ENCODE results near the gene SPAG17.

SPAG17 gene

DNA sequence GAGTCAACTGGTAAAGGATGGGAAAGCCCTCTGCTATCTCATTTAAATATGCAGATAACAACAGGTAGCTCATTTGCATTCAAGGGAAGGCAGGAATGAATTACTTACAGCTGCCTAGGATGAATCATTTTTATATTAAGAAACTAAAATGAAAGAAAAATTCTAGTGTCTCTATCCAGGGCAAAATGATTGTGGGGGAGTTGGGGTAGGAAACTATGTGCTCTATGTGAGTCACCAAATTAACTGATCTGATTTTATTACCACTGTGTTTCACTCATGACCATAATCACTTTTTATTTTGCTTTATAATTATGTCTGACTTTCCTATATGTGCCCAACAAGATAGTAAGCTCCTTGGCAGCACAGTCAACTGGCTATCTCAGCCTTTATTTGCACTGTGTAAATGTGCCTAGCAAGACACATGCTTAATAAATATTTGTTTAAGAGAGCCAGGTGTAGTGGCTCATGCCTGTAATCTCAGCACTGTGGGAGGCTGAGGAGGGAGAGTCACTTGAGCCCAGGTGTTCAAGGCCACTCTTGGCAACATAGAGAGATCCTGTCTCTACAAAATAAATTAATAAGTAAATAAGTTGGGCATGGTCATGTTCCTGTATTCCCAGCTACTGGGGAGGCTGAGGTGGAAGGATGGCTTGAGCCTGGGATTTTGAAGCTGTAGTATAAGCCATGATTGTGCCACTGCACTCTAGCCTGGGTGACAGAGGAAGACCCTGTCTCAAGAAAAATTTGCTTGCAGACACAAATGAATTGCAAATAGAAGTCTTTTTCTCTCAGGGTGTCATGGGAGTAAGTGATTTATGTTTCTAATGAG, 84.1 kb downstream of the SPAG17 start:
- TF ChIP-seq TAF1 (IDR thresholded peaks at IDR 0.05; ENCODE audit: borderline replicate concordance, insufficient read depth, low read length) = no peak

DNA sequence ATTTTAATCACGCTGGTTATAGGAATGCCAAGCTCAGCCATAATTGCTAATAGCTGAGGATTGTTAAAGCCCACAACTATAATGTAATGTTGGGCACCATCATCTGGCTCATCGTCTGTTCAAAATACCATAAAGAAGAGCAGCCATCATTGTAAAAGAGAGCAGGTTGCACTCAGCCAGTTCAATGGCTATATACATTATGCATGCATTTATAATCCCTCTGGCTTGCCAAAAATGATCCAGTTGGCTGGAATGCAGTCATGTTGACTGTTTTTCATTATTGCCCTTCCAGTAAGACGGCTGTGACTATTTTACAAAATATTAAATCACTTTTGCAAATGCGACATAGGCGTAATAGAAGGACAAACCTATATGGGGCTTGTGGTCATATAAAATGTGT, 85.3 kb downstream of the SPAG17 start:
- TF ChIP-seq, protein P1, sequence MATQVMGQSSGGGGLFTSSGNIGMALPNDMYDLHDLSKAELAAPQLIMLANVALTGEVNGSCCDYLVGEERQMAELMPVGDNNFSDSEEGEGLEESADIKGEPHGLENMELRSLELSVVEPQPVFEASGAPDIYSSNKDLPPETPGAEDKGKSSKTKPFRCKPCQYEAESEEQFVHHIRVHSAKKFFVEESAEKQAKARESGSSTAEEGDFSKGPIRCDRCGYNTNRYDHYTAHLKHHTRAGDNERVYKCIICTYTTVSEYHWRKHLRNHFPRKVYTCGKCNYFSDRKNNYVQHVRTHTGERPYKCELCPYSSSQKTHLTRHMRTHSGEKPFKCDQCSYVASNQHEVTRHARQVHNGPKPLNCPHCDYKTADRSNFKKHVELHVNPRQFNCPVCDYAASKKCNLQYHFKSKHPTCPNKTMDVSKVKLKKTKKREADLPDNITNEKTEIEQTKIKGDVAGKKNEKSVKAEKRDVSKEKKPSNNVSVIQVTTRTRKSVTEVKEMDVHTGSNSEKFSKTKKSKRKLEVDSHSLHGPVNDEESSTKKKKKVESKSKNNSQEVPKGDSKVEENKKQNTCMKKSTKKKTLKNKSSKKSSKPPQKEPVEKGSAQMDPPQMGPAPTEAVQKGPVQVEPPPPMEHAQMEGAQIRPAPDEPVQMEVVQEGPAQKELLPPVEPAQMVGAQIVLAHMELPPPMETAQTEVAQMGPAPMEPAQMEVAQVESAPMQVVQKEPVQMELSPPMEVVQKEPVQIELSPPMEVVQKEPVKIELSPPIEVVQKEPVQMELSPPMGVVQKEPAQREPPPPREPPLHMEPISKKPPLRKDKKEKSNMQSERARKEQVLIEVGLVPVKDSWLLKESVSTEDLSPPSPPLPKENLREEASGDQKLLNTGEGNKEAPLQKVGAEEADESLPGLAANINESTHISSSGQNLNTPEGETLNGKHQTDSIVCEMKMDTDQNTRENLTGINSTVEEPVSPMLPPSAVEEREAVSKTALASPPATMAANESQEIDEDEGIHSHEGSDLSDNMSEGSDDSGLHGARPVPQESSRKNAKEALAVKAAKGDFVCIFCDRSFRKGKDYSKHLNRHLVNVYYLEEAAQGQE (IDR thresholded peaks at IDR 0.05; ENCODE audit: insufficient read depth in 1 of 2, low read depth in 2 of 2, low read length in 2 of 2) = no peak
- no peak for TF ChIP-seq TAF1 (IDR thresholded peaks at IDR 0.05; ENCODE audit: borderline replicate concordance, insufficient read depth, low read length)
- TF ChIP-seq FOXP2 (optimal IDR thresholded peaks at IDR 0.05; ENCODE audit: borderline replicate concordance, extremely low read depth, extremely low read length, insufficient read depth) = no peak
- TF ChIP-seq SIN3A (IDR thresholded peaks at IDR 0.05; ENCODE audit: borderline replicate concordance, insufficient read depth, low read length) = no peak
- TF ChIP-seq POLR2AphosphoS5 (IDR thresholded peaks at IDR 0.05; ENCODE audit: low read depth, low read length) = no peak

DNA sequence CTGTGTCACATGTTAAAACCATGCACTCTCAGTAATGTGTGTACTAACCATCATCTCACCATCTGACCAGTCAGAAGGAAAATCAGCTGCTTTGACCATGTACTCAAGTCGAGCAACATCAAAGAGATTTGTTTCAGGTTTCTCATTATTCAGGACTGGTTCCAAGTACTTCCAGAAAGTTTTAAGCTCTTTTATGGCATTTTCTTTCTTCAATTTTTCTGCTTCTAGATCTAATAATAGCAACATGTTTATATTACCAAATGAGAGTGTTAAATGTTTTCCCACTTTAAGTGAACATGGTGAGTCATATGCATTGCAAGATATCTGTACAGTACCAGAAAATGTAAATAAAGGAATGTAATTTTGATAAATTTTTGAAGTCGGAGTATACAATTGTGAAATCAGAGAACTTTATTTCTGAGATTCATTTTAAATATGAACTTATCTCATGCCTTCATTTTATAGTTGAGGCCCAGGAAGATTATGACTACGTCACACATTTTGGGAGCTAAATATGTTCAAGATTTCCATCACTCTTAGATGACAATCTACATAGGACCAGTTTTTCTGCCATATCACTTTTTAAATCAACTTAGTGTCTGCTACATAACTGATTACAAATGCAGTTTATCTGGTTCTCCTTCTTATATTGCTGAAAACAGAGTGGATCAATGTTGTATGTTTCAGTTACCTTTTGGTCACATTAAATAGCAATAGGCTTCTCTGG, 87.2 kb downstream of the SPAG17 start:
- TF ChIP-seq POLR2AphosphoS5 (IDR thresholded peaks at IDR 0.05; ENCODE audit: low read depth, low read length) = no peak
- TF ChIP-seq, protein P1 (IDR thresholded peaks at IDR 0.05; ENCODE audit: insufficient read depth in 1 of 2, low read depth in 2 of 2, low read length in 2 of 2) = no peak
- no peak for TF ChIP-seq FOXP2 (optimal IDR thresholded peaks at IDR 0.05; ENCODE audit: borderline replicate concordance, extremely low read depth, extremely low read length, insufficient read depth)
- TF ChIP-seq TAF1 (IDR thresholded peaks at IDR 0.05; ENCODE audit: borderline replicate concordance, insufficient read depth, low read length) = no peak
- TF ChIP-seq SIN3A (IDR thresholded peaks at IDR 0.05; ENCODE audit: borderline replicate concordance, insufficient read depth, low read length) = no peak

DNA sequence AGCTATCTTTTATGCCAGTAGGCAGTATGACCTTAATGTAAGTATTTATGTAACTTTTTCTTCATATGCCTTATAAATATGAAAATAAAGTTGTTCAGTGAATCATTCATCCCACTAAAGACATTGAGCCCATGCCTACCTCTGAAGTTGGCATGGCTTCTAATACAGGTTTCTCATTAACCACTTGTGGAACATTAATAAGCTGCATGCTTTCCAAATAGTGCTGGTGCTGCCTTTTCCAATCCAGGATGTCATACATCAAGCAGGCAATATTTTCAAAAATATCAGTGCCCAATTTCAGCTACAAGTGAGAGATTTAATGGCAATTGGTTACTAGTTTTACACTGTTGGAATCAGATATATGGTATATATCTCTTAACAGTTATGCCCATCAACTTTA, 92.0 kb downstream of the SPAG17 start:
- no peak for TF ChIP-seq POLR2AphosphoS5 (IDR thresholded peaks at IDR 0.05; ENCODE audit: low read depth, low read length)
- no peak for TF ChIP-seq FOXP2 (optimal IDR thresholded peaks at IDR 0.05; ENCODE audit: borderline replicate concordance, extremely low read depth, extremely low read length, insufficient read depth)
- no peak for TF ChIP-seq TAF1 (IDR thresholded peaks at IDR 0.05; ENCODE audit: borderline replicate concordance, insufficient read depth, low read length)
- no peak for TF ChIP-seq SIN3A (IDR thresholded peaks at IDR 0.05; ENCODE audit: borderline replicate concordance, insufficient read depth, low read length)
- TF ChIP-seq, protein P1 (IDR thresholded peaks at IDR 0.05; ENCODE audit: insufficient read depth in 1 of 2, low read depth in 2 of 2, low read length in 2 of 2) = no peak

DNA sequence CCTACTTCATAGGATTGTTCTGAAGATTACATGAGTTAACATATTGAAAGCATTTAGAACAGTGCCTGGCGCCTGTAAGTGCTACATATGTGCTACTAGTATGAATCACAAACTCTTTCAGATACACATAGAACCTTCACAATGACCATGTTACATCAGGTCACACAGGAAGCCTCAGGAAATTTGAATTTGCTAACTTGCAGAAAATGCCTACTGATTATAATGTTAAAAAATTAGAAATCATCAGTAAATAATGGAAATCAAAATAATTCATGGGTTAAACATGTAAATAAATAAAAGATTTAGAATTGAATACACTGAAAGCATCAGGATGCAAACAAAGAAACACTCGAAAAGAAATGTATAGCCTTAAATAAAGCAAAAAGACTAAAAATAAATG, 94.9 kb downstream of the SPAG17 start:
- no peak for TF ChIP-seq TAF1 (IDR thresholded peaks at IDR 0.05; ENCODE audit: borderline replicate concordance, insufficient read depth, low read length)
- no peak for TF ChIP-seq FOXP2 (optimal IDR thresholded peaks at IDR 0.05; ENCODE audit: borderline replicate concordance, extremely low read depth, extremely low read length, insufficient read depth)
- TF ChIP-seq, protein P1 (IDR thresholded peaks at IDR 0.05; ENCODE audit: insufficient read depth in 1 of 2, low read depth in 2 of 2, low read length in 2 of 2) = no peak
- no peak for TF ChIP-seq POLR2AphosphoS5 (IDR thresholded peaks at IDR 0.05; ENCODE audit: low read depth, low read length)
- TF ChIP-seq SIN3A (IDR thresholded peaks at IDR 0.05; ENCODE audit: borderline replicate concordance, insufficient read depth, low read length) = no peak
